ENCODE results near the gene PLCB1.
A peak's percentile ranks its signal among the peaks of the same experiment; 100 is the strongest.
"Not testable (repeated sequence)": the region's sequence is repeated elsewhere in the genome, so short reads cannot be mapped to it uniquely, and the experiment has no call there.

Gene PLCB1

GRCh38 chr20:8404912-8405635 lies 273.0 kb downstream of the PLCB1 start:
- DNase-seq (ENCODE audit: low read depth) = peak; percentile 58

- DNase-seq (ENCODE audit: low read depth) = no peak
Measured at GRCh38 chr20:8406391-8406790, 274.3 kb downstream of the PLCB1 start.

DNA sequence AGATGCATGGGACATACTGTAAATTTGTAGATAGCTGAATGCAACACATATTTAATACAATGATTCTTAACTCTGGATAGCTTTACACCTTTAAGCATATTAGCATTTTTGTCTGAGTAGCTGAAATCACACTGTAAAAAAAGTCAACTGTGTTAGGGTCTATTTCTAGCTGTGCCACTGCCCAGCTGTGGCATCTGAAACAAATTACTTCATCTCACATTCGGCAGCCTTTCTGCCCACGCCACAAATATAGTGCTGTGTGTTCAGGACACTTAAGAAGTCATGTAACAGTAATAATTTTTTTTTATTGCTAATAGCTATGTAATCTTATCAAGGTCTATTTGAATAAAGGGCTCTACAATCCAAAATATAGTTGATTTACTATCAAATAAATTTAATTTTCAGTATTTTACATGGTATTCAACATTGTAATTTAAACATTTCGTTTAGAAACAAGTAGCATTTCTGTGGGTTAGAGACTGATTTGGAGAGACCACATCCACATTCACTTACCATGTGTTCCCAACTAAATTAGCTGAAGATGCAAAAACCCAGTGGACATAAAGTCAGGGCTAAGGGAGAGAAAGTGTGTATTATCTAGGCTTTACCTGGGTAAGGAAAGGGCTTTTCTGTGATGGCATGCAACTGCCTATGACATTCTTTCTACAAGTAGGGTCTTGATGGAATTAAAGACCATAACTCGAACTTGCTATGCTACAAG lies 276.7 kb downstream of the PLCB1 start:
- DNase-seq (ENCODE audit: low read depth) = no peak

GRCh38 chr20:8413691-8414090 lies 281.6 kb downstream of the PLCB1 start:
- no peak for DNase-seq (ENCODE audit: low read depth)

DNA sequence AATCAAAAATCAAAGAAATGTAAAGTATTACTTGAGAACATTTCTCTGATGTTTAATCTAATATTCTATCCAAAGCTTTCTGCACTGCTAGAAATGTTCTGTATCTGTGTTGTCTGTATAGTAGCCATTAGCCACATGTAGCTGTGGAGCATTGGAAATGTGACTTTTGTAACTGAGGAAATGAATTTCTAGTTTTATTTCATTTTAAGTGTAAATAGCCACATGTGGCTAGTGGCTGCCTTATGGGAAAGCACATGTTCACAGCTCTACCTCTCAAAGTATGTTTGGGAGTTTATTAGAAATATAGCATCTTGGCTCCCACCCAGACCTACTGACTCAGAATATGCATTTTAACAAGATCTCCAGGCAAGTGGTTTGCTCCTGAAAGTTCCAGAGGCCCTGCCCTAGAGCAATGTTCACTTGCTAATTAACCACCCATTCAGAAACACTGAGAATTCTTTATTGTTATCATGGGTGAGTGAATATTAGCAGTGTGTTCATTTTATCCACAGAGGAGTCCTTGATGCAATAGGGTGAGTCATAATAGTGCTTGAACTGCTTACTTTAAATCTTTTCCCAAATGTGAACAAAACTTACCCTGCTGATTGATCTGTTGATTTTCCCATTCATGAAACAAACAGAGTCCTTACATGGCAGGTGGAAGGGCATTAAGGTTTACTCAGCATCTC lies 282.7 kb downstream of the PLCB1 start:
- peak; percentile 75 for DNase-seq (ENCODE audit: low read depth)

DNA sequence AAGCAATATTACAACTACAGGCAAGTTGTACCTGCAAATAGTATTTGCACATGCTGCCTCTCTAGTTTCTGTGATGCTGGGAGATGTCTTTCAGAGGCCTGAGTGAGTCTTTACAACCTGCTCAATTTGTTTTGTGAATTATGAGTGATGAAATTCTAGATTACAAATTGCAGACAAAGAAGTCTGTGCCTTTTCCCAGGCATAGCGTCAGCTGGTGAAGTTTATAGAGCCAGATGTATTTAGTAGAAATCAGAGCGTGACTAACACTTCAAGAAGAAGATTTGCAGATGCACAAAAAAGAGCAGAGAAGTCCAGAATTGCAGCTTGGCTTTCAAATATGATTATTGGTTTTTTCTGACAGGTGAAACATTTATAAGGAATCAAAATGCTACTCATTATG lies 289.9 kb downstream of the PLCB1 start:
- peak; percentile 83 for DNase-seq (ENCODE audit: low read depth)

DNA sequence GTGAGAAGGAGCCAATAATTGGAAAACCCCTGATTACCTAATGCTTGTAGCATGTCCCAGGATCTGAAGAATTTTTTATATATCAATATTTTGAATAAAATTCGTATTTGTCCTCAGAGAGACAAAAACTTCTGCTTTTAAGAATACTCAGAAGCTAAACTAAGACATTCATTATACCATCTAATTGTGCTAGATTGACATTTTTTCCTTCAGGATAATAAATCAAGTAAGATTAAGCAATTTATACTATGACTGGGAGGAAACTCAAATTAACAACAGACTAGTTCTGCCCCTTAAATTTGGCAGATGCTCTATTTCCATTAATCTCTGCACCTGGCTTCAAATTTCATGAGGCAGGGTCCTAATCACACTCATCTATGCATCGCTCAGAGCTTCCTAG lies 291.4 kb downstream of the PLCB1 start:
- DNase-seq (ENCODE audit: low read depth) = no peak

- DNase-seq (ENCODE audit: low read depth) = peak; percentile 96
Measured at GRCh38 chr20:8424010-8424409, 291.9 kb downstream of the PLCB1 start.

DNA sequence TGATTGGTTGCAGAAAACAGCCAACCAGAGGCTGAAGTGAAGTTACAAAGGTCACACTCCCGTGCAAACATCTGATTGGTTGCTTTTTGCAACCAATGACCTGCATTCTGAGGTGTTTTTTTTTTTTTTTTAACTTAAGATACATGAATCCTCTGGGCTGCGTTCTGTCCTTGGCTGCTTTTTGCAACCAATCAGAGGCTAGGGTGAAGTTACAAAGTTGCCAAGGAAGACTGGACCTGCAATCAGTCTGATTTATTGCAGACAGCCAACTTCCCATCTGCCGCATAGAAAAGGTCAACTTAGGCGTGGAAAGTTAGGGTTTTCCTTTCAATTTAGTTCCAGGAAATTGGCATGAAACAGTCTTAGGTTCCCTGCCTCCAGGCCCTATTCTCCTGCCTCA lies 292.9 kb downstream of the PLCB1 start:
- DNase-seq (ENCODE audit: low read depth) = no peak

- no peak for DNase-seq (ENCODE audit: low read depth)
Measured at GRCh38 chr20:8425802-8426201, 293.7 kb downstream of the PLCB1 start.

GRCh38 chr20:8427419-8428040 lies 295.5 kb downstream of the PLCB1 start:
- peak; percentile 94 for DNase-seq (ENCODE audit: low read depth)

DNA sequence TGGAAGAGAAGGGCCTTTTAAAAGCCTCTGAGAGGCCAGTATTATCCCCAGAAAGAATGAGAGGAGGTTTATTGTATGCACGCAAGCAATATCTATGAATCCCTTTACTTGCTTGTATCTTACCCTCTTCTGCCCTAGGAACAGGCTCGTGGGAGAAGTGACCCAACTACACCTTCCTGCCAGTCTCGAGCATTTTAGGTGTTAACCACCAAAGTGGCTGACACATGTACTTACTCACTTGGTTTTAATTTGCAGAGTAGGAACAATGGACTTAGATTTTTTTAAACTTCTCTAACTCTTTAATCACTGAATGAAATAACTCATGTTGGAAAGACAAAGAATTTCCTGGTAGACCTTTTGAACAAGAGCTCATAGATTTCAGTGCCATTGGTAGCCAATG lies 296.9 kb downstream of the PLCB1 start:
- no peak for DNase-seq (ENCODE audit: low read depth)

- peak; percentile 62 for DNase-seq (ENCODE audit: low read depth)
Measured at GRCh38 chr20:8431538-8432434, 299.7 kb downstream of the PLCB1 start.

GRCh38 chr20:8432435-8433148 lies 300.5 kb downstream of the PLCB1 start:
- DNase-seq (ENCODE audit: low read depth) = no peak

DNA sequence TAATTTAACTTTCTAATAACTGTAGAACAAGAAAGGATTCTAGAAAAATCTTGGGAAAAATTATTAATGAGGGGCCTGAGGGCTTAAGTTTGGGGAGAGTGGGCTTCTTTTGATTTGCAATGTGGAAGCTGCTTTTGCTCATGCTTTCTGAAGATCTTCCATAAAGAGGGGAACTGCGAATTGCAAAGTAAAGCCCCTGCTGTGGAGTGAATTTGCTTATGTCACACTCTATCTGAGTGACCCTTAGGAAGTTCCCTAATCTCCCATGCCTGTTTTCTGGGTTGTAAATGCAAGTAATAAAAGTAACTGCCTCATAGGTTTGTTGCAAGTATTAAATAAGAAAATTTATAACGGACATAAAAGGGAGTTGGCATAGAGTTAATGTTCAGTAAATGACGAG lies 301.2 kb downstream of the PLCB1 start:
- no peak for DNase-seq (ENCODE audit: low read depth)

- peak; percentile 89 for DNase-seq (ENCODE audit: low read depth)
Measured at GRCh38 chr20:8434326-8434876, 302.3 kb downstream of the PLCB1 start.

GRCh38 chr20:8435285-8436035 lies 303.4 kb downstream of the PLCB1 start:
- DNase-seq (ENCODE audit: low read depth) = peak; percentile 44

DNA sequence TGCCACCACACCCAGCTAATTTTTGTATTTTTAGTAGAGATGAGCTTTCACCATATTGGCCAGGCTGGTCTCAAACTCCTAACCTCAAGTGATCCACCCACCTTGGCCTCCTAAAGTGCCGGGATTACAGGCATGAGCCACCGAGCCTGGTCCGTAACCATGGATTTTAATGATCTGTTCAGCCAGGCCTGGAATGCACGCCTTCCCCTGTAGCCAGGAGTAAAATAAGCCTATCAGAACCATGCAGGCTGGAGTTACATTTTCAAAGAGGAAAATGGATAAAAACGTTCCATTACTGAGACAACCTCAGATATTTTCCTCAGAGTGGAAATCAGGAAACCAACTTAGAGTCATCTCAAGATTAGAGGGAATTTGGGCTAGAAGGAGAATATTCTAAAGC lies 304.9 kb downstream of the PLCB1 start:
- not testable (repeated sequence) for DNase-seq (ENCODE audit: low read depth)

DNA sequence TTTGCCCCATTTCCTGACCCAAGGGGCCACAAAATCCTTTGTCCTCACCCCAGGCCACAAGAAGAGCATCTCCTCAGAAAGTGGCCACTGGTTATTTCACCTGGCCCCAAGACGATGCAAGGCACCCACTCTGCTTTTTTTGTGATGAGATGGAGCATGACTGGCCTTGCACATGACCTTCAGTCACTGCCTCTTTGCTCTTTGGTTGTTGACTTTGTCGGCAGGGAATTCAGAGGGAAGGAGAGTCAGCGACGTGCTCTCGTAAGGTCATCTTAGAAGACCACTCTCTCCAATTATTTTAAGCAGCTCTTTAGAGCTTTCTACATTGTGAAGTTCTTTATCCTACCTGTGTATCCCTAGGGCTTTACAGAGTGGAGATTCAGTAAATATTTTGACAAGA lies 306.7 kb downstream of the PLCB1 start:
- DNase-seq (ENCODE audit: low read depth) = no peak

Measured in amniotic epithelial cell (primary cell).